Measurements from ENCODE around the gene ANKRD36.
"Not testable (repeated sequence)": the region's sequence is repeated elsewhere in the genome, so short reads cannot be mapped to it uniquely, and the experiment has no call there.

ANKRD36 gene

GRCh38 chr2:97113050-97113881 lies at the start of gene ANKRD36:
ANKRD36 (plus strand) TSS chr2:97113153; CDS start chr2:97113740, 587 bp downstream.
- peak; percentile 10 for DNase-seq (ENCODE audit: low read depth, low spot score)
- peak within 1 kb of the TSS; percentile 78 for H3K27ac ChIP-seq

DNA sequence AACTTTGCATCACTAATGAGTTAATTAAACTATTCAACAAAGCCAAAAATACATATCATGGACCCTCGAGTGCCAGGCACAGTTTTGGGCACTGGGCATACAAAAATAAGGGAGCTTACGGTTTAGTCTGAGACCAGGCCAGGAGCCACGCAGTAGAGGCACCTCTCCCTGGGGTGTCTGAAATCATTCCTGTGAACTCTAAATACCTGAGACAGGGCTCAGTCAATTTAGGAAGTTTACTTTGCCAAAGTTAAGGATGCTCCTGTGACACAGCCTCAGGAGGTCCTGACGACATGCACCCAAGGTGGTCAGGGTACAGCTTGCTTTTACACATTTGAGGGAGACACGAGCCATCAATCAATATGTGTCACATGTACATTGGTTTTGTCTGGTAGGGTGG lies 46.9 kb upstream of the ANKRD36 start:
- not testable (repeated sequence) for DNase-seq (ENCODE audit: low read depth, low spot score); H3K27ac ChIP-seq

DNA sequence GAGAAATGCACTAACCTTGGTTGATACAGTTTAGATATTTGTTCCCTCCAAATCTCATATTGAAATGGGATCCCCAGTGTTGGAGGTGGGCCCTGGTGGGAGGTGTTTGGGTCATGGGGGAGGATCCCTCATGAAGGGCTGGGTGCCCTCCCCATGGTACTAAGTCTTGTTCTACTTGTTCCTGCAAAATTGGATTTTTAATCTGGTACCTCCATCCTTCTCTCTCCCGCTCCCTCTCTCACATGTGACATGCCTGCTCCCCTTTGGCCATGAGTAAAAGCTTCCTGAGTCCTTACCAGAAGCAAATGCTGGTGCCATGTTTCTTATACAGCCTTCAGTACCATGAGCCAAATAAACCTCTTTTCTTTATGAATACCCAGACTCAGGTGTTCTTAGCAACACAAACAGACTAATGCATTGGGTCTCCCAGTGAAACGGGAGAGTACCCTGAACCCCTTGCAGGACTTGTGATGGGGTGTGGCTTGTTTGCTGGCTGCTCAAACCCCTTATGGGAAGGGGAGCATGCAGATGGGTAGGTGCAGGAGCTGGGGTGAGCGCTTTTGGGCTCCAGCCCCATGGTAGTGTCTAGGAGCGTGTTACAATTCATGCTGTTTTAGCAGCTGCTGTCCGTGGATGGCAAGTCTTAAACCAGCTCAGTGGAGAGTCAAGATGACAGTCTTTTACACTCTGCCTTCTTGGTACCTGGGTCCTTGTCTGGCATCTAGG lies 45.5 kb upstream of the ANKRD36 start:
- no peak overlapping the region for H3K27ac ChIP-seq
- DNase-seq (ENCODE audit: low read depth, low spot score): no peak

GRCh38 chr2:97068074-97068473 lies 44.9 kb upstream of the ANKRD36 start:
- H3K27ac ChIP-seq: no peak overlapping the region
- no peak for DNase-seq (ENCODE audit: low read depth, low spot score)

GRCh38 chr2:97068722-97069121 lies 44.2 kb upstream of the ANKRD36 start:
- DNase-seq (ENCODE audit: low read depth, low spot score): not testable (repeated sequence)

GRCh38 chr2:97070915-97071314 lies 42.0 kb upstream of the ANKRD36 start:
- not testable (repeated sequence) for DNase-seq (ENCODE audit: low read depth, low spot score)

More at GRCh38 chr2:97068722-97069121, 44.2 kb upstream of the ANKRD36 start:
- H3K27ac ChIP-seq: not testable (repeated sequence)

DNA sequence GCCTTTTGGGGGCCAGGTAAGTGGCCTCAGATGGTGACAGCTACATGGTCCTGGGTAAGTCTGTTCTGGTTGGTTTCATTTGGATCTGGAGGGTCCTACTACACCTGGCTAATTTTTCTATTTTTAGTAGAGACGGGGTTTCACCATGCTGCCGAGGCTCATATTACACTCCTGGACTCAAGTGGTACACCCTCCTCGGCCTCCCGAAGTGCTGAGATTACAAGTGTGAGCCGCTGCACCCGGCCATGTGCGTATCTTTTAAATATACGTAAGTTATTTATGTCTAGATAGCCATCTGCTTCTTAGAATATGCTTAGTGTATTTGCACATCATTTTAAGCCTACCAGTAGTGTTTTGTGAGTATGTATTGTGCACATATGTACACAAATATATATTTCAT lies 35.7 kb upstream of the ANKRD36 start:
- not testable (repeated sequence) for DNase-seq (ENCODE audit: low read depth, low spot score); H3K27ac ChIP-seq

More at GRCh38 chr2:97070915-97071314, 42.0 kb upstream of the ANKRD36 start:
- H3K27ac ChIP-seq: not testable (repeated sequence)

DNA sequence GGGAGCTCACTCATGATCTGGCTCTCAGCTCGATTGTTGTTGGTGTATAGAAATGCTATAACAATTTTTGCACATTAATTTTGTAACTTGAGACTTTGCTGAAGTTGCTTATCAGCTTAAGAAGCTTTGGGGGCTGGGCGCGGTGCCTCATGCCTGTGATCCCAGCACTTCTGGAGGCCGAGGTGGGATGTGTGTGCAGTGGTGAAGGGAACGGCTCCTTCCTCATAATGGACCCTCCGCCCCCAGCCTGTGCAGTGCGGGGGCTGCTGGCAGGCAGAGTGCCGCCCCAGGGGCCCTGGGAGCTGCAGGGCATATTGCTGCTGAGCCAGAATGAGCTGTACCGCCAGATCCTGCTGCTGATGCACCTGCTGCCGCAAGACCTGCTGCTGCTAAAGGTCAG lies 32.1 kb upstream of the ANKRD36 start:
- not testable (repeated sequence) for DNase-seq (ENCODE audit: low read depth, low spot score); H3K27ac ChIP-seq

DNA sequence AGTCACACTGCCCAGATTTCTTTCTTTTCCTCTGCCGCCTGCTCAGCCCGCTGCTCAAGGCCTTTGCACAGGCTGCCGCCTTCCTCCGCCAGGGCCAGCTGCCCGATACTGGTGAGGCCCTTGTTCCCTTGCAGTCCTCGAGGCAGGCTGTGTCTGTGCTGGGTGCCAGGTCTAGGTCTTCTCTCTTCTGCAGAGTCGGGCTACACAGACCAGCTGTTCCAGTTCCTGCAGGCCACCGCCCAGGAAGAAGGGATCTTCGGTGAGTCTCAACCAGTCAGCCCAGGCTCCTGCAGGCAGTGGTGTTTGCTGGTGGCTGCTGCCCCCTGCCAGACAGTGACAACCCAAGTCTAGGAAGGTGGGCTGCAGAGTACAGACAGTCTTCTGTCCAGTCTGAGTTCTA lies 30.7 kb upstream of the ANKRD36 start:
- not testable (repeated sequence) for H3K27ac ChIP-seq

GRCh38 chr2:97083516-97083915 lies 29.4 kb upstream of the ANKRD36 start:
- not testable (repeated sequence) for DNase-seq (ENCODE audit: low read depth, low spot score); H3K27ac ChIP-seq

More for the DNA sequence above, 30.7 kb upstream of the ANKRD36 start:
- not testable (repeated sequence) for DNase-seq (ENCODE audit: low read depth, low spot score)

DNA sequence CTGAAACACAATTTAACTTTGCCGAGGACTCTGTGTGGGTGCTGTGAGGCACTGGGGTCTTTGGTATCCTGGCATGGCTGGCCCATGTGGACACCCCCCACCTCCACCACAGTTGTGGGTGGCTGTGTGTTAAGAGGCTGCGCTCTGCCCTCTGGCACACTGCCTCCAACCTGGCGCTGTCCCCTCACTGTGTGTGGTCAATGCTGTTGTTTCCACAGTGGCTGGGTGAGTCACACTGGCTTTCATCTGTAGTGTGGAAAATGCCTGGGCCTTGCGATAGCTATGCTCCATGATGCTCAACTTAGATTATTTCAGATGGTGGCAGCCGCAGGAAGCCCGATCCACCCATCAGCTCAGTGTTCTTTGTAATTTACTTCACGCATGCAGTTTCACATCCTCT lies 27.9 kb upstream of the ANKRD36 start:
- DNase-seq (ENCODE audit: low read depth, low spot score): not testable (repeated sequence)

GRCh38 chr2:97088706-97089105 lies 24.2 kb upstream of the ANKRD36 start:
- DNase-seq (ENCODE audit: low read depth, low spot score); H3K27ac ChIP-seq: not testable (repeated sequence)

More for the DNA sequence above, 27.9 kb upstream of the ANKRD36 start:
- H3K27ac ChIP-seq: not testable (repeated sequence)

- DNase-seq (ENCODE audit: low read depth, low spot score): not testable (repeated sequence)
Observed at GRCh38 chr2:97092946-97093345, 20.0 kb upstream of the ANKRD36 start.

DNA sequence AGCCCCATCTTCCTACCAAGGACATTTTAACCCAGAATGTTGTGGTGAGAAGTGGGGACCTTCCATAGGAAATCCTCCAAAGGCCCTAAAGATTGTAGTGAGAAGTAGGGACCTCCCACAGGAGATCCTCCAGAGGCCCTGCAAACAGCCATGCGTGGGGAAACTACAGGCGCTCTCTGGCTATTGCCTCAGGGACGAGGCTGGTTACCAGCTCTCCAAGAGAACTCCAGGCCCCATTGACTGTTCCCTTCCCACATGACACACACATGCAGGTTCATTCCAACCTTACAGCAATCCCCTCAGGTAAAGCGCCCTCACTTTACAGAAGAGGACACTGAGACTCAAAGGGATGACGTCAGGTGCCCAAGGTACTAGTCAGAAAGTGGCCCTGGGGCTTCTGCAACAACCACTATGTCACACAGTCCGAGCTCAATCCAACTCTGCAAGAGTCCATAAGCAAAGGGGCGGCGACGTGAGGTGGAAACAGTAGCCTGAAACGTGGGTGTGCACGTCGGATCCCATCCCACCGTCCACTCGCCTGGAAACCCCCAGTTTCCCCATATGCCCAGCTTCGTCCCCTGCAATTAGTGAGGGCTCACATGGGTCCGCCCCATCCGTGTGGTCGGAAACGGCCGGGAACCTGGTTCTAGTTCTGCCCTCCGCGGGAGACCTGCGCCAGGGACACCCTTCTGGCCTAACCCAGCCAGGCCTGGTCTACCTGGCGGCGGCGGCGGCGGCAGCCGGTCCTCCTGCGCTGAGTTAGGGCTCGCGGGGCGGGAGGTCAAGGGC lies 18.8 kb upstream of the ANKRD36 start:
- not testable (repeated sequence) for DNase-seq (ENCODE audit: low read depth, low spot score); H3K27ac ChIP-seq

More at GRCh38 chr2:97092946-97093345, 20.0 kb upstream of the ANKRD36 start:
- H3K27ac ChIP-seq: not testable (repeated sequence)

DNA sequence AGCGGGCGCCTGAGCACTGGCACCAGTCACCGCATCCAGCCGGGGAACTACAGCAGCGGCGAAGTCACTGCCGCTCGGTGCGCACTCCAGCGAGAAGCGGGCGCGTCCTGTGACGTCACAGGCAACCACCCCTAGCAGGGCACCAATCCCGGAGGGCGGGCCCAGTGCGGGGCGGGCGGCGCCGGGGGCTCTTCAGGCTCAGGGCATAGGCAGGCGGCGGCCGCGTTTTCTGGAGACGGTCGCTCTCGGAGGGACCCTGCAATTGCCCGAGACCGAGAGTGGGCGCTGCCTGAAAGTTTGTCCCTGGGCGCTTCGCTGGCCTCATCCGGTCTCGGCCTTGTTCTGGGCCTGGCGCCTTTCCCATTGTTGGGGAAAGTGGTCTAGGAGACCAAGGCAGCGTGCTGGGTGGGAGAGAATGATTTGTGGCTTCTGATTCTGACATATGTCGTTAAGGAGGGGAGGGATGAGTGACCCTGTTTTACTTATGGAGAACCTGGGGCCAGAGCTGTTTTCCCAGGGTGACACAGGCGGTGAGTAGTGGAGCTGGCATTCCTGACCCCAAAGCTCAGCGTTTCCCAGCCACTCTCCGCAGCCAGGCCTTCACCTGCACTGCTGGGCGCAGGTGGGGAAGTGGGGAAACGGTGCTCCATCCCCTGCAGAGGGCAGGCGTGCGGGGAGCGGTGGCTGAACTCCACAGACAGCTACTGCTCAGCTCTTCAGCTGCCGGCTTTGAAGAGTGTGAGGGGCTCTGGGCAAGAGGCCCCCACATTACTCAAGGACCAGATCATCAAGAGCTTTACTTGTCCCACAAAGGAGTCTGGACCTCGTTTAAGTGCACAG lies 18.0 kb upstream of the ANKRD36 start, which contains the start of gene FAHD2B:
Gene FAHD2B, minus strand, starts transcription at position 111 of the 840 bp plus-strand sequence. CDS start 3,176 bp downstream, outside the sequence.
- not testable (repeated sequence) for H3K27ac ChIP-seq; DNase-seq (ENCODE audit: low read depth, low spot score)

DNA sequence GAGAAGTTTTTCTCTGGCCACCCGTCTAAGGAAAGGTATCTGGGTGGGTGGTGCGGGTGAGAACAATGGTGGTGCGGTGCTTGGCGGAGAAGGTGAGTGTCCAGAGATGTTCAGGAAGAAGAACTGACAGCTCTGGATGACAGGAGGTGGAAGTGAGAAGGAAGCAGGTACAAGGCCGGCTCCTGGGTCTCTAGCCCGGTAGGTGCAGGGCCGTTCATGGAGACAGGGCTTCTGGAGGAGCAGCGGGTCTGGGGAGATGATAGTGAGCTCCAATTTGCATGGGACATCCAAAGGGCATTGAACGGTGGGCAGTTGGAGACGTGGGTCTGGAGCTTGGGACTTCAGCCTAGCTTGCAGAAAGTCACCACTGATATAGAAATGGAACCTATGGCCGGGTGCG lies 17.3 kb upstream of the ANKRD36 start:
- no peak for DNase-seq (ENCODE audit: low read depth, low spot score)
- H3K27ac ChIP-seq: no peak overlapping the region

- DNase-seq (ENCODE audit: low read depth, low spot score); H3K27ac ChIP-seq: not testable (repeated sequence)
Observed at GRCh38 chr2:97098786-97099372, 14.1 kb upstream of the ANKRD36 start.

GRCh38 chr2:97106878-97107277 lies 6.1 kb upstream of the ANKRD36 start:
- not testable (repeated sequence) for DNase-seq (ENCODE audit: low read depth, low spot score); H3K27ac ChIP-seq

DNA sequence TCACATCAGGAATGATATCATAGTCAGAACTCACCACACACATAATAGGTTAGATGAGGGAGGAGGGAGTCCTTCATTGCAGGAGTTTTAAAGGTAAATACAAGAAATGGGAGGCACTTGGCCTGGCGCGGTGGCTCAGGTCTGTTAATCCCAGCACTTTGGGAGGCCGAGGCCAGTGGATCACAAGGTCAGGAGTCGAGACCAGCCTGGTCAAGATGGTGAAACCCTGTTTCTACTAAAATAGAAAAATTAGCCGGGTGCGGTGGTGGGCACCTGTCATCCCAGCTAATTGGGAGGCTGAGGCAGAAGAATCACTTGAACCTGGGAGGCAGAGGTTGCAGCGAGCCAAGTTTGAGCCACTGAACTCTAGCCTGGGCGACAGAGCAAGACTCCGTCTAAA lies 1.7 kb upstream of the ANKRD36 start:
- H3K27ac ChIP-seq; DNase-seq (ENCODE audit: low read depth, low spot score): not testable (repeated sequence)
